GM19043 (cell line): ENCODE results near the gene AP1B1.

Experiments used
- ATAC-seq: cut with Tn5 transposase; IDR thresholded peaks from one replicate; pipeline ENCODE4 v1.9.1; 2021; ENCODE audit warnings: low read depth; ENCODE audit not compliant: unreplicated experiment

Gene AP1B1

DNA sequence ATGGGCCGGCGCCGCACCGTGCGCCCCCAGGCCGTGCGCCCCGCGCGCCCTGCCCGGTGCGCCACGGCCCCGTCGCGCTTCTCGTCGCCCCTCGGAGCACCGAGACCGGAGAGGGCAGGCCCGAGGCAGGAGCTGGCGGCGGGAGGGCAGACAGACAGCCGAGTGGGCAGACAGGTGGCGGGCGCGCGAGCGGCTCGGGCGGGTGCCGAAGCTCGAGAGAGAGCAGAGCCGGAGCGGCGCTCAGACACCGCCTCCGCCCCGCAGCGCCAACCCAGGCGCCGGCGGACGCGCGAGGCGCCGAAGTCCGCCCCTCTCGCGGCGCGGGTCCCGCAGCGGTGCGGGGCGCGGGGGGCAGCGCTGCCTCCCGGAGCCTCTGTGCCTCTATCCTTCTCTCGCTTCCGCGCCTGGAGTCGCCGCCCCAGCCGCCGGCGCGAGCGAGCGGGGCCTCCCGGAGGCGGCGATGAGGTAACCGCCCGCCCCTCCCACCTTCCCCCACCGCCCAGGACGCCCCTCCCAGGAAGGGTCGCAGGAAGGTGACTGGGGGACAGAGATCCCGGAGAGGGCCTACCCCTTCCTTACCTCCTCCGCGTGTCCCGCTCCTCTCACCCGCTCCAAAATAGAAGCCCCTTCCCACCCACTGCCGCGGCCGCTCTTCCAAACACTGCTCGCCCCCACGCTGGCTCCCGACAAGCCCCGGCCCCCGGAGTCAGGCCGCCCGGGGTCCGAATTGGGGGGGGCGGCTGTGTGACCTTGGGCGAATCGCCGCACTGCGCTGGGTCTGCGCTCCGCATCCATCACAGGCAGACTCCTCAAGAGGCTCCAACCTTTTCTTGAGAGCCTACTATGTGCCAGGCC lies 72.9 kb downstream of the AP1B1 start, which contains the start of gene RASL10A:
RASL10A (minus strand) TSS at position 412 of the 855 bp plus-strand sequence. CDS start 451 bp downstream, outside the sequence.
- no peak for ATAC-seq

DNA sequence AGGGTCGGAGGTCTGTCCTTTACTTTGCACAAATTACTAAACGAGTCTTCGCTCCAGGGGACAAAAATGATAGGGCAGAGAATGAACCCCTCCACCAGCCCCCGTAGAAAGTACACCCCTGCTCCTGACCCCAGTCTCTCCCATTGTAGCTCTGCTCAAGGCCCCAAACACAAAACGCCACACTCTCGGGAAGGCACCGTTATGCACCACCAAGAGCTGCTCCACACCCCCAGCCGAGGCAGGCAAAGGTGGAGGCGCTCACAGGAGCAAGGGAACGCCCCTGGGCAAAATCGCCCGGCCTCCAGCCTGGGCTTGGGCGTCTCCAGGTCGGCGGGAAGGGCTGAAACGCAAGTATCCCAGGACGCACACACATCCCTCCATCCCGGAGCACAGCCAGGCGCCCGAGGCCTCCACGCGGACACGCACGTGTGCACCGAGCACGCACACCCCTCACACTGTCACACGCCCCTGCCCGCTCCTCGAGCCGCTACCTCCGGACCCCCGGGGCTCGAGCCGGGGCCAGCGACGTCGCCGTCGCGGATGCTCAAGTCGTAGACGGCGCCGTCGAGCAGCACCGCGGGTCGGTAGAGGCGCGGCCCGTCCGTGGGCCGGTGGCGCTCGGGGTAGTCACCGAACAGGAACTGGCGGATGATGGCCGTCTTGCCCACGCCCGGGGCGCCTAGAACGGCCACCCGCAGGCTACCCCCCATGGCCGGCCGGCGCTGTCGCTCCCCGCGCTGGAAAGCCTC lies 73.7 kb downstream of the AP1B1 start:
- ATAC-seq = no peak

- ATAC-seq = no peak
Observed at GRCh38 chr22:29313576-29314466, 74.5 kb downstream of the AP1B1 start.

DNA sequence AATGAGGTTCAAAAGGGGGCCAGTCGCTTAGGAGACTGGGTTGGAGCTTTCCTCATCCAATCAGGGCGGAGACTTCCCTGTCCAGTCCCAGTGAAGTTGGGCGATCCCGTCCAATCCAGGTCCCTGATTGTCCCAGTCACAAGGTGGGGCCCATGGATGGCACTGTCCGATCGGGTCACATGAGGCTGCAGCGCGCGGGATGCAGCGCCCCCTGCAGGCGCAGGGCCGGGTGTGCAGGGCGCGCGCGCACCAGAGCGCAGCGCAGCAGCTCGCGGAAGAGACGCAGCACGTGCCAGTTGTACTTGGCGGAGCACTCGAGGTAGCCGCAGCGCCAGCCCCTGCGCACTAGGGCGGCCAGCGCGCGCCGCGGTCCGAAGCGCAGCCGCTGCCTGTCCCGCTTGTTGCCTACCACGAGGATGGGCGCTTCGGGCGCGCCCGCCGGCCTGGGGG lies 75.2 kb downstream of the AP1B1 start:
- no peak for ATAC-seq

DNA sequence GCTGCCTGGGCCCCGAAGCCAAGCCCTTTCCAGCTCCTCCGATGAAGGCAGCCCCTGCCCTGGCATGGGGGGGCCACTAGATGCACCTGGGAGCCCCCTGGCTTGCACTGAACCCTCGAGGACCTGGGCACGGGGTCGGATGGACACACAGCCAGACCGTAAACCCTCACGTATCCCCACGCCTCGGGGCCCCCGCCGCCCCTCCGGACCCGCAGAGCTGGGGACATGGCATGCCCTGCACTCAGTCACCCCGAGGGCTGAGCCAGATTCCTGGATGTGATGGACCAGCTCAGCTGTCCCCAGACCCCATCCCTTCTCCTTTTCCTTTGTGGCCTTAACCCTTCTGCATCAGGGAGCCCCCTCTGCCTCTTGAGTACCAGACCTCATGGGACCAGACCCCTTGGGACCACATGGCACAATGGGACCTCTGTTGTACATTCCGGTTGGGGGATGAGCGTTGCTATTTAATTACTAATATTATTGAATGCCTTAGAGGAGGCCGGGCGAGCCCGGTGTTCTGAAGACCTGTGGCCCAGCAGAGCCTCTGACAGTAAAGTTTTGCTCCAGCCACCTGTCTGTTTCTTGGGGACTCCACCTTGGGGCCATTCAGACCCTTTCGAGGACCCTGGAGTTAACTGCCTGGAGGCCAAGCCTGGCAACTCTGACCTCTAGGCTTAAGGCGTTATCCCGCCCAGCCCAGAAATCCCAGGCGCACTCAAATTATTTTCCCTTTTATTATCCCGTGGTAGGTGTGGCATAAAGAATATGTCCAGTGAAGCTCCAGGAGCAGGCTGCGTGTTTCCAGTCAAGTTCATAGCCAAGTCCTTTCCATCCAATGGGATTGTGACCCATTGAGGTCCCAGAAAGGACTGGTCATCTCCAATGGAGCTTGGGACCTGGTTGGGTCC lies 75.9 kb downstream of the AP1B1 start:
- no peak for ATAC-seq

DNA sequence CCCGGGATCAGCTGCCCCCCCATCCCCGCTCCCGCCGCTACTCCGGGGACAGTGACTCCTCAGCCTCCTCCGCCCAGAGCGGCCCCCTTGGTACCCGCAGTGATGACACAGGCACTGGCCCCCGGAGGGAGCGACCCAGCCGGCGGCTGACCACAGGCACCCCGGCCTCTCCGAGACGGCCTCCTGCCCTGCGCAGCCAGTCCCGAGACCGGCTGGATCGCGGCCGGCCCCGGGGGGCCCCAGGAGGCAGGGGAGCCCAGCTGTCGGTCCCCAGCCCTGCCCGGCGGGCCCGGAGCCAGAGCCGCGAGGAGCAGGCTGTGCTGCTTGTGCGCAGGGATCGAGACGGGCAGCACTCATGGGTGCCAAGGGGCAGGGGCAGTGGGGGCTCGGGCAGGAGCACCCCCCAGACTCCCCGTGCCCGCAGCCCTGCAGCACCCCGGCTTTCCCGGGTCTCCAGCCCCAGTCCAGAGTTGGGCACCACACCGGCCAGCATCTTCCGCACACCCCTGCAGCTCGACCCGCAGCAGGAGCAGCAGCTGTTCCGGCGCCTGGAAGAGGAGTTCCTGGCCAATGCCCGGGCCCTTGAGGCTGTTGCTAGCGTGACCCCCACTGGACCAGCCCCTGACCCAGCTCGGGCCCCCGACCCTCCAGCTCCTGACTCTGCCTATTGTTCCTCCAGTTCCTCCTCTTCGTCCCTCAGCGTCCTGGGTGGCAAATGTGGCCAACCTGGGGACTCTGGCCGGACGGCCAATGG lies 76.7 kb downstream of the AP1B1 start:
- no peak for ATAC-seq

GRCh38 chr22:29310863-29311339 lies 77.5 kb downstream of the AP1B1 start:
- no peak for ATAC-seq

GRCh38 chr22:29310065-29310862 lies 78.1 kb downstream of the AP1B1 start:
- ATAC-seq = no peak

DNA sequence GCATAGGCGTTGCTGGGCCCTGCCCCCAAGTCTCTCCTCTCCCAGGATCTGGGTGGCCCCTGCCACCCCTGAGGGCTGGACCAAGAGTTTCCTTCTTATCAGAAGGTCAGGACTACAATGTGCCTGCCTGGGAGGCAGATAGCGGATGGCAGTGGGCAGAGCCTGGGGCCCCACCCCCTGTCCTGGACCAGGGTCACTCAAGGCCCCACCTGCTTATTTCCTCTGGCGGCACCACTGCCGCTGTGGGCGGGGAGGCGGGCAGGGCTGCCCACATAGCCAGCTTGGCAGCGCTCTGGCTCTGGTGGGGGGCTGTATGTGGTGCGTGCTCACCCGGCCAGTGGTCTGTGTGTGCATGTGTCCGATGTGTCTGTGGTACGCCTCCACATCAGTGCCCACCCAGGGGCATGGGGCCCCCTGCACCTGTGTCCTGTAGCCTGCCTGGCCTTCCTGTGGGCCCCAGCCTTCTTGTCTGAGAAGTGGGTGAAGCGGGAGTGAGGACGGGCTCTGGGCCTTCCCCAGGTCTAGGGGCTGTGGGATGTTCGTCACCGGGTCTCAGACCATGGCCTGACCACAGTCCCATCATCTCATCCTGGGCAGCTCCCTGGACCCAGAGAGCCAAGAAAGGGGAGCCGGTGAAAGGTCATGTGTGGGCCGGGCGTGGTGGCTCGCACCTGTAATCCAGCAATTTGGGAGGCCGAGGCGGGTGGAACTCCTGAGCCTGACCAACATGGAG lies 78.9 kb downstream of the AP1B1 start:
- ATAC-seq = no peak

DNA sequence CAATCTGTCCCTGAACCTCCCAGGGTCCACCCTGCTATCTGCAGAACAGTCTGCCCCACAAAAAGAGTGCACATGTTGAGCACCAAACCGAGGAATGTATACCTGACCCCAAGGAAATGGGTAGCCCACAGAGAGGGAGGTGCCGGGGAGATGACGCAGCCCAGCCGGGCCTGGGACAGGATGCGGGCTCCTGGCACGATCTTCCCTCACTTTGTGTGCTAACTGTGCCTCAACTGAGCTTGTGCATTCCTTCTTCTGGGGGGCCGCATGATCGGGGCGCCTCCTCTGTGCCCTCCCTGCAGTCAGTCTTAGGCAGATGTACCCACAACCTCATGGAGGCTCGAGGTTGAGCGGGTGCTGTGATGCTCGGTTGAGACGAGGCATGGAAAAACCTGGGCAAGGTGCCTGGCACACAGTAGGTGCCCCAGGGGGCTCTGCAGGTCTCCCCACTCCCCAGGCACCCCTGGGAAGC lies 79.5 kb downstream of the AP1B1 start:
- ATAC-seq = no peak

DNA sequence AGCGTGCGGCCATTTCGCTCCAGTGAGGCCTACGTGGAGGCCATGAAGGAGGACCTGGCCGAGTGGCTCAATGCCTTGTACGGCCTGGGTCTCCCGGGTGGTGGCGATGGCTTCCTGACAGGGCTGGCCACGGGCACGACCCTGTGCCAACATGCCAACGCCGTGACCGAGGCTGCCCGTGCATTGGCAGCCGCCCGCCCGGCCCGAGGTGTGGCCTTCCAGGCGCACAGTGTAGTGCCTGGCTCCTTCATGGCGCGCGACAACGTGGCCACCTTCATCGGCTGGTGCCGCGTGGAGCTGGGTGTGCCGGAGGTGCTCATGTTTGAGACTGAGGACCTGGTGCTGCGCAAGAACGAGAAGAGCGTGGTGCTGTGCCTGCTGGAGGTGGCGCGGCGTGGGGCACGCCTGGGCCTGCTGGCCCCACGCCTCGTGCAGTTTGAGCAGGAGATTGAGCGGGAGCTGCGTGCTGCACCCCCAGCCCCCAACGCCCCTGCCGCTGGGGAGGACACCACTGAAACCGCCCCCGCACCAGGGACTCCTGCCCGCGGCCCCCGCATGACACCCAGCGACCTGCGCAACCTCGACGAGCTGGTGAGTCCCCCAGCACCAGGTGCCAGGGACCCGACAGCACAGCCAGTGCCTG lies 80.1 kb downstream of the AP1B1 start:
- ATAC-seq = no peak

DNA sequence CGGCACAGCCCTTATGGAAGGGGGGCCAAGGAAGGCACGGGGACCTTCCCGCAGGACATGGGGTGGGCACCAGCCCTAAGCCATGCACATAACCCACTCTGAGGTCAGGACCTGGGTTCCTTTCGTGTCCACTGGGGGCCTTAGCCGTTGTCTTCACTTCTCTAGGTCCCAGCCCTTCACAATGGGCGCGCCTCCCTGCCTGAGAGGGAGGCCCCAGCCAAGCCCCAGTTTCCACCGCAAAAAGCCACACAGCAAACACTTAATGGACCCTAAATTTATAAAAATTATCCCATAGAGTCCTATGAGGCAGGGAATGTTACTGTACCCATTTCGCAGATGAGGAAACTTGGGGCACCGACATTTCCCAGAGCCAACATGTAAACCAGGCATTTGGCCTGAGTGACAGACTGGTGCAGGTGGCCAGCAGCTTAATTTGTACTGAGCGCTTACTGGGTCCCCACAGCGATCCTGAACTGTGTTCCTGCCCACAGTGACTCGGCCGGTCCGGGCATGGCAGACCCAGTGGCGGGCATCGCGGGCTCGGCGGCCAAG lies 80.7 kb downstream of the AP1B1 start:
- no peak for ATAC-seq

DNA sequence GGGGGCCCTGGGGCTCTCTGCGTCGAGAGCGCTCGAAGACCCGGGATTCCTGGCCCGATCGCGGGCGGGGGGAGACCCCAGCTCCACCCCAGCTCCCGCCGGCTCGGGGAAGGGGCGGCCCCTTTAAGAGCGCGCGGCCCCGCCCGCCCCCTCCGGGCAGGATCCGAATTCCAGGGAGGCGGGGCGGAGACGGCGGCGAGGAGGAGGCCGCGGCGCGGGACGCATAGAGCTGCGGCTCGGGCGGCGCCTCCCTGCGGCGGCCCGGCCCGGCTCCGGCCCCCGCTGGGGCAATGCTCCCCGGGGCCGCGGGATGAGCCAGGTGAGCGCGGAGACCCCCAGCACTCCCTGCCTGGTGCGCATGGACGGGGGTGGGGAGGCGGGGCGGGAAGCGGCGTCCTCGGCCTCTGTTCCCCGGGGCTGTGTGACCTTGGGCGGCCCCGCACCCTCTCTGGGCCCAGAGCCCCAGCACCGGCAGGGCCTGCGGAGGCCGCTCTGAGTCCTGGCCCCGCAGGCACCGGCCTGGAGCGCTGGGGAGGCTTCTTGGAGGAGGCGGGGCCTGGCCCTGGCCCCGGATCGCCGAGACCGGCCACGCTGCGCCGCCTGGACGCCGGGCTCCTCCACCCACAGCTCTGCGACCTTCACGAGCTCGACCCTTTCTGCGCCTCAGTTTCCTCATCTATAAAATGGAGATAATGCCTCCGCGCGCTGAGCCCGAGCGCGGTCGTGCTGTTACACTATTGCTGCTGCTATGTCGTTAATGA lies 81.4 kb downstream of the AP1B1 start:
- no peak for ATAC-seq

DNA sequence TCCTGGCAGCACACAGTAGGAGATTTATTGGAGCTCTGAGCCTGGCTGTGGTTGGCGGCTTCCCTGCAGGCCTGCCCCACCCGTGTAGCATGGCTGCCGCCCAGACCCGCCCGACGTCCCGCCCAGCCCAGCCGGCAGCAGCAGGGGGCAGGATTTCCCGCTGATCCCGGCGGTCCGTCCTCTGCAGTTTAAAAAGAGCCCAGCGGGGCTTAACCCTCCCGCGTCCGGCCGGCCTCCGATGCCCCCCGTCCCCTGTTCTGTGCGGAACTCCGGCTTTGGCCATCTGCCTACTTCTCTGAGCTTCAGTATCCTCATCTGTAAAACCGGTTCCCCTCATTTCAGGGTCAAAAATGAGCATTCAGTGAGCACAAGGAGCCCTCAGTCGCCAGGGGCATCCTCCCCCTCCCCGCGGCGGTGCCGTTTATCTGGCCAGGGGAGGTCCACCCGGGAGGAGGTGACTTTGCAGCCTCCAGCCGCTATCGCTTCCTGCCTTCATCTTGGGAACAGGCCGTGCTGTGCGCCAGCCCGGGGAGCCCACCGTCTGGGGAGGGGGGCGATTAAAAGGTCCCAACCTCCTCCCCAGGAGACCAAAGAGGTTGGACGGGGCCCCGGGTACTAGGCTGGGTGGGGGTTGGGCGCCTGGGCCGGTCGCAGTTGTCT lies 82.1 kb downstream of the AP1B1 start, which contains the start of gene GAS2L1:
GAS2L1 (plus strand) TSS at position 476 of the 660 bp plus-strand sequence. CDS start 1,456 bp downstream, outside the sequence.
- no peak for ATAC-seq

- ATAC-seq = no peak
Observed at GRCh38 chr22:29305836-29306174, 82.6 kb downstream of the AP1B1 start.
